GM12891 (cell line): Measurements from ENCODE around the gene CREB5.

ENCODE experiments used
- POLR2A ChIP-seq: IDR thresholded peaks from 2 replicates; pipeline ENCODE4 v1.6.1; 2011; ENCODE audit warnings: low read depth, low read length, control low read depth
- POLR2AphosphoS5 ChIP-seq: IDR thresholded peaks from 2 replicates; pipeline ENCODE4 v1.6.1; 2011; ENCODE audit warnings: low read depth, low read length, control low read depth

DNA sequence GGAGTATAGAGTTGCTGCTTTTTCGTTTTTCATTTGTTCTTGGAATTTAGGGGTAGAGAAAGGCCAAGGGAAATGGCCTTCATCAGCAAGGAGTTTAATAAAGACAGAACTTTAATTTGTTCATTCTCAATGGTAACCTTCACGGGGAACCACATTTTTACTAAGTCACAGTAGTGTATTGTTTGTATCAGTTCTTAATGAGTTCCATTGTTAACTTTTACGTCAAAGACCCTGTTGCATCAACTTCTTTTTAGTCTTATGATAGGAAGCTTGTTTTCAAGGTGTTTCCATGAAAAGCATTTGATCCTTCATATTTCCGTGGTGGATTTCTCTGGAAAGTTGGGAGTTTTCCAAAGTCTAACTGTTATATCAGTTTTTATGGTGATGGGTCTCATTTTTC lies 169.9 kb downstream of the CREB5 start:
- TF ChIP-seq POLR2AphosphoS5 (no peak), POLR2A (no peak)
